H1 (cell line): Measurements from ENCODE around the gene U2SURP.

Source experiments
- SUZ12 ChIP-seq: fragments of 200-600 bp; sonication (generic); IDR thresholded peaks from 2 replicates; pipeline ENCODE4 v1.6.1; 2012; ENCODE audit warnings: mild to moderate bottlenecking, inconsistent platforms, low read length, moderate library complexity, mixed read lengths
- TAF1 ChIP-seq: IDR thresholded peaks from 2 replicates; pipeline ENCODE4 v1.6.1; 2011; ENCODE audit warnings: mild to moderate bottlenecking, low read depth, low read length
- TBP ChIP-seq: IDR thresholded peaks from 2 replicates; pipeline ENCODE4 v1.6.1; 2011; ENCODE audit warnings: low read depth, low read length, improper control_type of control experiment
- TF ChIP-seq, protein P1 (sequence below), 3 experiments: IDR thresholded peaks; 1 replicate in 2 of 3; 2 replicates in 1 of 3; pipeline versions ENCODE4 v1.5.1 to v1.6.1; 2011; ENCODE audit warnings: low read length in 3 of 3, mild to moderate bottlenecking in 3 of 3, inconsistent platforms in 2 of 3, low read depth in 1 of 3, moderate library complexity in 1 of 3; ENCODE audit not compliant: insufficient read depth in 1 of 3; ENCODE audit errors: control extremely low read depth in 1 of 3
- TF ChIP-seq, protein P2 (sequence below): IDR thresholded peaks from 2 replicates; pipeline ENCODE4 v1.6.1; 2012; ENCODE audit warnings: inconsistent platforms

DNA sequence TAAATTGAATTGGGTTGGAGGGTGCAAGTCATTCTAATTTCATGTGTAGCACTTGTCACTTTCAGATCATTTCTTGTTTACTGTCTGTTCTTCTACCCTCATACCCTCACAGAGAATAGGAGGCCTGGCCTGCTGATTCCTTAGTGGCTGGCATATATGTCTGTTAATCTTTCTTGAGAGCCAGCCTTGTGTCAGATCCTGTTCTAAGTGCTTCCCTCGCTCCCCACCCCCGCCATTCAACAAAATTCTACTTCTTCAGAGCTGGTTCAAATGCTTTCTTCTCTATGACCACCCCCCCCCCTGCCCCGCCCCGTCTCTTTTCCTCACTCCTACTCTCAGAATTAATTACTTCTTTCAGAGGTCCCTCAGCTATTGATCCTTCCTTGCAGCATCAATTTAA lies 1.5 kb upstream of the U2SURP start:
- TF ChIP-seq, protein P1, sequence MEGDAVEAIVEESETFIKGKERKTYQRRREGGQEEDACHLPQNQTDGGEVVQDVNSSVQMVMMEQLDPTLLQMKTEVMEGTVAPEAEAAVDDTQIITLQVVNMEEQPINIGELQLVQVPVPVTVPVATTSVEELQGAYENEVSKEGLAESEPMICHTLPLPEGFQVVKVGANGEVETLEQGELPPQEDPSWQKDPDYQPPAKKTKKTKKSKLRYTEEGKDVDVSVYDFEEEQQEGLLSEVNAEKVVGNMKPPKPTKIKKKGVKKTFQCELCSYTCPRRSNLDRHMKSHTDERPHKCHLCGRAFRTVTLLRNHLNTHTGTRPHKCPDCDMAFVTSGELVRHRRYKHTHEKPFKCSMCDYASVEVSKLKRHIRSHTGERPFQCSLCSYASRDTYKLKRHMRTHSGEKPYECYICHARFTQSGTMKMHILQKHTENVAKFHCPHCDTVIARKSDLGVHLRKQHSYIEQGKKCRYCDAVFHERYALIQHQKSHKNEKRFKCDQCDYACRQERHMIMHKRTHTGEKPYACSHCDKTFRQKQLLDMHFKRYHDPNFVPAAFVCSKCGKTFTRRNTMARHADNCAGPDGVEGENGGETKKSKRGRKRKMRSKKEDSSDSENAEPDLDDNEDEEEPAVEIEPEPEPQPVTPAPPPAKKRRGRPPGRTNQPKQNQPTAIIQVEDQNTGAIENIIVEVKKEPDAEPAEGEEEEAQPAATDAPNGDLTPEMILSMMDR (IDR thresholded peaks at IDR 0.05; ENCODE audit: control extremely low read depth in 1 of 3, insufficient read depth in 1 of 3, low read depth in 1 of 3, low read length in 3 of 3) = no peak
- TF ChIP-seq TAF1 (no peak), SUZ12 (no peak), TBP (no peak)
- TF ChIP-seq, protein P2, sequence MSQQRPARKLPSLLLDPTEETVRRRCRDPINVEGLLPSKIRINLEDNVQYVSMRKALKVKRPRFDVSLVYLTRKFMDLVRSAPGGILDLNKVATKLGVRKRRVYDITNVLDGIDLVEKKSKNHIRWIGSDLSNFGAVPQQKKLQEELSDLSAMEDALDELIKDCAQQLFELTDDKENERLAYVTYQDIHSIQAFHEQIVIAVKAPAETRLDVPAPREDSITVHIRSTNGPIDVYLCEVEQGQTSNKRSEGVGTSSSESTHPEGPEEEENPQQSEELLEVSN = no peak
